Hepatocyte (in vitro differentiated cells): ENCODE results near the gene ACR. TPM values are rescaled to one million over a fixed set of nuclear protein-coding genes. Genes with fewer than 3 reads are reported as not detected.

Source experiments
- DNase-seq: peaks from one replicate; pipeline ENCODE4 v3.0.0-alpha.2; 2016; ENCODE audit warnings: low spot score
- H2AFZ ChIP-seq: fragments of 200-600 bp; sonication (generic); 2 replicates; pipeline ENCODE4 v1.6.0; 2016; ENCODE audit warnings: antibody characterized with exemption, mild to moderate bottlenecking
- H3K27ac ChIP-seq: fragments of 200-600 bp; sonication (generic); 2 replicates; pipeline ENCODE4 v1.5.1; 2016; ENCODE audit warnings: mild to moderate bottlenecking
- H3K27me3 ChIP-seq: fragments of 200-600 bp; sonication (generic); 2 replicates; pipeline ENCODE4 v1.6.1; 2016
- H3K36me3 ChIP-seq: fragments of 200-600 bp; sonication (generic); replicated peaks from 2 replicates; pipeline ENCODE4 v1.5.1; 2016; ENCODE audit warnings: low read depth; ENCODE audit not compliant: insufficient read depth
- H3K4me1 ChIP-seq: fragments of 200-600 bp; sonication (generic); 2 replicates; pipeline ENCODE4 v1.5.1; 2016; ENCODE audit warnings: mild to moderate bottlenecking, moderate library complexity; ENCODE audit not compliant: insufficient read depth
- H3K4me2 ChIP-seq: fragments of 200-600 bp; sonication (generic); 2 replicates; pipeline ENCODE4 v1.6.0; 2016
- H3K4me3 ChIP-seq: fragments of 200-600 bp; sonication (generic); 2 replicates; pipeline ENCODE4 v1.5.1; 2016; ENCODE audit warnings: mild to moderate bottlenecking
- H3K79me2 ChIP-seq: fragments of 200-600 bp; sonication (generic); 2 replicates; pipeline ENCODE4 v1.6.0; 2017; ENCODE audit warnings: mild to moderate bottlenecking
- H3K9me2 ChIP-seq: fragments of 200-600 bp; sonication (generic); replicated peaks from 2 replicates; pipeline ENCODE4 v1.6.0; 2017; ENCODE audit warnings: mild to moderate bottlenecking; ENCODE audit not compliant: insufficient read depth
- H3K9me3 ChIP-seq: fragments of 200-600 bp; sonication (generic); 2 replicates; pipeline ENCODE4 v1.5.1; 2016; ENCODE audit warnings: low read depth, mild to moderate bottlenecking
- H4K20me1 ChIP-seq: fragments of 200-600 bp; sonication (generic); 2 replicates; pipeline ENCODE4 v1.6.0; 2016; ENCODE audit warnings: mild to moderate bottlenecking; ENCODE audit not compliant: insufficient read depth, poor library complexity, severe bottlenecking
- CTCF ChIP-seq: fragments of 200-600 bp; sonication (generic); IDR thresholded peaks from 2 replicates; pipeline ENCODE4 v1.5.1; 2016; ENCODE audit warnings: antibody characterized with exemption, mild to moderate bottlenecking; ENCODE audit not compliant: poor library complexity
- EZH2 ChIP-seq: fragments of 200-600 bp; sonication (generic); IDR thresholded peaks from 2 replicates; pipeline ENCODE4 v1.6.1; 2016; ENCODE audit warnings: antibody characterized with exemption, mild to moderate bottlenecking, borderline replicate concordance
- EZH2phosphoT487 ChIP-seq: fragments of 200-600 bp; sonication (generic); IDR thresholded peaks from one replicate; pipeline ENCODE4 v1.6.1; 2018; ENCODE audit warnings: antibody characterized with exemption, mild to moderate bottlenecking, low read depth, moderate library complexity; ENCODE audit not compliant: unreplicated experiment, severe bottlenecking
- WGBS: methylation state at CpG from one replicate; pipeline ENCODE4 v1.1.6; 2016; ENCODE audit warnings: low lambda C conversion rate; ENCODE audit errors: missing lambda C conversion rate; 5-methylcytosine and 5-hydroxymethylcytosine counted together
- polyA plus RNA-seq: library from polyadenylated mRNA; unstranded; fragments of >200 nt; fragmentation: Nextera tagmentation; extraction: Ambion mirVana; gene quantifications from 2 replicates; pipeline ENCODE4 v1.2.1, GENCODE V29; 2016
- total RNA-seq: library from RNA; depleted of rRNA; stranded (reverse); fragments of >200 nt; gene quantifications from 2 replicates; pipeline ENCODE4 v1.2.3, GENCODE V29; 2014

ACR gene
- total and polyA plus RNA-seq, 2 experiments from 2014 or later = not detected

GRCh38 chr22:50710221-50710620 lies 27.8 kb upstream of the ACR start:
- no peak overlapping the region for H3K4me3 ChIP-seq
- H3K4me1 ChIP-seq = peaks cover 3% of the 10 kb centered on the region
- H3K36me3 ChIP-seq = no peaks in the 10 kb centered on the region
- WGBS = 78% methylated on average over 5 of the region's 6 CpGs
- H3K9me2 ChIP-seq = no peaks in the 10 kb centered on the region
- no peak for DNase-seq
- H2AFZ ChIP-seq = no peak overlapping the region
- H4K20me1 ChIP-seq = no peaks in the 10 kb centered on the region
- H3K27ac ChIP-seq = no peak overlapping the region
- no peaks in the 10 kb centered on the region for H3K79me2 ChIP-seq
- TF ChIP-seq EZH2 = no peak
- TF ChIP-seq CTCF = no peak
- no peak for TF ChIP-seq EZH2phosphoT487
- H3K4me2 ChIP-seq = no peak overlapping the region
- no peaks in the 10 kb centered on the region for H3K27me3 ChIP-seq
- H3K9me3 ChIP-seq = no peaks in the 10 kb centered on the region

- H4K20me1 ChIP-seq = no peaks in the 10 kb centered on the region
- 98% methylated on average over 25 of the region's 38 CpGs for WGBS
- H3K4me3 ChIP-seq = no peak overlapping the region
- H3K27me3 ChIP-seq = no peaks in the 10 kb centered on the region
- H3K9me2 ChIP-seq = no peaks in the 10 kb centered on the region
- no peak overlapping the region for H3K27ac ChIP-seq
- no peak overlapping the region for H2AFZ ChIP-seq
- TF ChIP-seq EZH2 (no peak), CTCF (no peak), EZH2phosphoT487 (no peak)
- H3K4me2 ChIP-seq = no peak overlapping the region
- H3K36me3 ChIP-seq = no peaks in the 10 kb centered on the region
- H3K9me3 ChIP-seq = no peaks in the 10 kb centered on the region
- no peaks in the 10 kb centered on the region for H3K4me1 ChIP-seq
- no peaks in the 10 kb centered on the region for H3K79me2 ChIP-seq
- DNase-seq = no peak
Observed at GRCh38 chr22:50710886-50711285, 27.1 kb upstream of the ACR start.

GRCh38 chr22:50711446-50712340 lies 26.3 kb upstream of the ACR start:
- no peak for TF ChIP-seq CTCF
- no peak for TF ChIP-seq EZH2phosphoT487
- TF ChIP-seq EZH2 = no peak
- 88% methylated on average over 16 of the region's 16 CpGs for WGBS
- H3K36me3 ChIP-seq = no peaks in the 10 kb centered on the region
- no peak for DNase-seq
- no peaks in the 10 kb centered on the region for H3K9me3 ChIP-seq
- no peak overlapping the region for H3K4me2 ChIP-seq
- H3K27me3 ChIP-seq = no peaks in the 10 kb centered on the region
- no peaks in the 10 kb centered on the region for H4K20me1 ChIP-seq
- no peak overlapping the region for H3K4me3 ChIP-seq
- no peak overlapping the region for H2AFZ ChIP-seq
- no peak overlapping the region for H3K27ac ChIP-seq
- H3K9me2 ChIP-seq = no peaks in the 10 kb centered on the region
- no peaks in the 10 kb centered on the region for H3K4me1 ChIP-seq
- no peaks in the 10 kb centered on the region for H3K79me2 ChIP-seq
